ENCODE measurements around the gene CFAP74.
"Not testable (repeated sequence)": the region's sequence is repeated elsewhere in the genome, so short reads cannot be mapped to it uniquely, and the experiment has no call there.

CFAP74 gene

DNA sequence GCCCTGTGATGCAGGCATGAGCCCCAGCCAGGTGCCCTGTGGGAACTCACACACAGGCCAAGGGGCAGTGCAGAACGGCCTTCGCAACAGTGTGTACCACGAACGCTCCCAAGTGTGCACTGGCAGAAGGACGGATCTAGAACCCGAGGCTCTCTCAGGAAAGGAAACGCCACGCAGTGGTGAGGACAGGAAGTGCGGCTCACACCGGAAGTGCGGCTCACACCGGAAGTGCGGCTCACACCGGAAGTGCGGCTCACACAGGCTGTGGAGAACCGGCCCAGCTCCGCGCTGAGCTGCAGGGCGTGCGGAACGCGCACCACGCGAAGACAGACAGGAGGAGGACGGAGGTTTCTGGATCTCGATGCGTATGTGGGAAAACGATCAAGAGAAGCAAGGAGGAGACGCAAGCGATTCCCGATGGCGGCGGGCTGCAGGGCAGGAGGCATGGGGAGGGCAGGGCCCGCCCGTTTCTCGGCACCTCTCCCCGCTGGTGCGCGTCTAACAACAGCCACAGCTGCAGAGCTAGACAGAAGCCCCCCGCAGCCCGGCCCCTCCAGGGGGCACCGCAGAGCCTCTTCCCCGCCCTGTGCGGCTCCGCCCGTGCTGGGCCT, 48.6 kb downstream of the CFAP74 start:
- DNase-seq (ENCODE audit: low read depth), result no peak

DNA sequence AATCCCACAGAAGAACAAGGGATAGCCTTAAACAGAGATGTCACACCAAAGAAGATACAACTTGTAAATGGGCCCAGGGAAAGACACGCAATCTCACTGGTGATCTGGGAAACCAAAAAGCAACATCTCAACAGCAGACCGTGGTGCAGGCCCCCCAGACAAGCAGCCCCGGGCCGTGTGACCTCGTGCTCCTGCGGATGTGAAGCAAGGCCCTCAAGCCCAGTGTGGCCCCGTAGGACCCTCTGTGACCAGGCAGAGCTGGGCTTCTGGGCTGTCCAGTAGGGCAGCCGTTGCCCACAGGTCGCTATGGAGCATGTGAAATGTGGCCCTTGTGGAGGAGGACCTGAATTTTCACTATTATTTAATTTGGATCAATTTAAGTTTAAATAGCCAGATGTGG, 49.6 kb downstream of the CFAP74 start:
- DNase-seq (ENCODE audit: low read depth), result no peak

DNA sequence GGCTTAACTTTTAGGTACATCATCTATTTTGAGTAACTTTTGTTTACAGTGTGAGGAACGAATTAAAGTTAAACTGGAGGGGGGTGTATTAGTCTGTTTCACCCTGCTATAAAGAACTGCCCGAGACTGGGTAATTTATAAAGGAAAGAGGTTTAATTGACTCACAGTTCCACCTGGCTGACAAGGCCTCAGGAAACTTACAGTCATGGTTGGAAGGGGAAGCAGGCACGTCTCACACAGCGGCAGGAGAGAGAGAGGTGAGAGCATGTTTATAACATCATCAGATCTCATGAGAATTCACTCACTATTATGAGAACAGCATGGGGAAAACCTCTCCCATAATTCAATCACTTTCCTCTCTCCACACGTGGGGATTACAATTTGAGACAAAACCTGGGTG, 52.6 kb downstream of the CFAP74 start:
- no peak for DNase-seq (ENCODE audit: low read depth)

DNA sequence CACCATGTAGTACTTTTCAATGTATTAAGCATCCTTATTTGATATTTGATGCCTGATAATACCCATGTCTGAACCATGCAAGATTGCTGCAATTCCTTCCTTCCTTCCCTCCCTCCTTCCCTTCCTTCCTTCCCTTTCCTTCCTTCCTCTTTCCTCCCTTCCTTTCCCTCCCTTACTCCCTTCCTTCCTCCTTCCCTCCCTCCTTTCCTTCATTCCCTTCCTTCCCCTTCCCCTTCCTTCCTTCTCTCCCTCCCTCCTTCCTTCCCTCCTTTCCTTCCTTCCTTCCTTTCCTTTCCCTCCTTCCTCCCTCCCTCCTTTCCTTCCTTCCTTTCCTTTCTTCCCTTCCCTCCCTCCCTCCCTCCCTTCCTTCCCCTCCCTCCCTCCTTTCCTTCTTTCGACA, 54.8 kb downstream of the CFAP74 start:
- no peak for DNase-seq (ENCODE audit: low read depth)

DNA sequence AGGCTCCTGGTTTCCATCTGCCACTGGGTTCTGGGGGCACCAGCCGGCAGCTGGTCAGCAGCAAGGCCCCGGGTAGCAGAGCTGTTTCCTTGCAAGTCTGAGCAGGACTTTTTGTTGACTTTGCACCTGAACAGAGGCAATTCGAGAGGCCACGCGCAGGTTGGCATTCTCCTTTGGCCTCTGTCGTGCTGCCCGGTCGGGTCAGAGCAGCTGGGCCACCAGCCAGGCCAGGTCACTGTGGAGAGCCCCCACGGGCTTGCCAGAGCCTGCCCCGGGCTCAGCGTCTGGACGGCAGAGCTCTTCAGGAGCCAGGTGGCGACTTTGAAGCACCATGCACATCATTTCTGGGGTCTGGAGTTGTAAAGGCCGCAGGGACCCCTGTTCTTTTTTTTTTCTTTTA, 56.1 kb downstream of the CFAP74 start:
- no peak for DNase-seq (ENCODE audit: low read depth)

DNA sequence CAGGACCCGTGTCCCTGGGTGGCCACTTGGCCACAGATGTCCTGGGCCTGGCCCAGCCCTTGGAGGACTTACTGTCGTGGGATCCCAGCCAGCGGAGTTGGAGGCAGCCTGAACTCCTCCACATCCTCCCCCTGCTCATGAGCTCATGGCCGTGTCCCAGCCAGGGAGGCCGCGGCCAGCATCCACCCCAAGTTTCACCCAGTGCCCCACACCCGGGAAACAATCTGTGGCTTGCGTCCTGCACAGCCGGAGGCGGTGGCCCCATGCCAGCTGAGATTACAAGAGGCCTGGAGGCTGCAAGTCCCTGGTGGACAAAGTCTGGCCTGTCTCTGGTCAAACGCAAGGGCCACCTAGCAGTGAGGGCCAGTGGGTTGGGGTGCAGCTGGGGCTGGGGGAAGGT, 57.0 kb downstream of the CFAP74 start:
- DNase-seq (ENCODE audit: low read depth), result no peak

DNA sequence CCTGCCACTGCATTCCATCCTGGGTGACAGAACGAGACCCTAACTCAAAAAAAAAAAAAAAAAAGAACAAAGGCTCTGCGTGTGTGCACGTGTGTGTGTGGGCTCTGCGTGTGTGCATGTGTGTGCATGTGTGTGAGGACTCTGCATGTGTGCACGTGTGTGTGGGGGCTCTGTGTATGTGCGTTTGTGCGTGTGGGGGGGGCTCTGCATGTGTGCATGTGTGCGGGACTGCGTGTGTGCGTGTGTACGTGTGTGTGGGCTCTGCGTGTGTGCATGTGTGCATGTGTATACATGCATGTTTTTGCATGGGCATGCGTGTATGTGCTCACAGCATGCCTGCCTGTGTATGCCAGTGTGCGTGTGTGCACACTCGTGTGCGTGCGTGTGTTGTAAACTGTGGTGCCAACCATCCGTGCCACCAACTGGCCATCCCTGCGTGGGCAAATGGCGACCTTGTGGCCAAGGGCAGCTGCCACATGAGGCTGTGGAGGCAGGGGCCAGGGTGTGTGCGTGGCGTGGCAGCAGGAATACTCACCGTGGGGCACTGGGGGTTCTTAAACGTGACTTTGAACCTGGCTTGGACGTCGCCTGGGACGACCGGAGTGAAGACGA, 57.7 kb downstream of the CFAP74 start:
- no peak for DNase-seq (ENCODE audit: low read depth)

DNA sequence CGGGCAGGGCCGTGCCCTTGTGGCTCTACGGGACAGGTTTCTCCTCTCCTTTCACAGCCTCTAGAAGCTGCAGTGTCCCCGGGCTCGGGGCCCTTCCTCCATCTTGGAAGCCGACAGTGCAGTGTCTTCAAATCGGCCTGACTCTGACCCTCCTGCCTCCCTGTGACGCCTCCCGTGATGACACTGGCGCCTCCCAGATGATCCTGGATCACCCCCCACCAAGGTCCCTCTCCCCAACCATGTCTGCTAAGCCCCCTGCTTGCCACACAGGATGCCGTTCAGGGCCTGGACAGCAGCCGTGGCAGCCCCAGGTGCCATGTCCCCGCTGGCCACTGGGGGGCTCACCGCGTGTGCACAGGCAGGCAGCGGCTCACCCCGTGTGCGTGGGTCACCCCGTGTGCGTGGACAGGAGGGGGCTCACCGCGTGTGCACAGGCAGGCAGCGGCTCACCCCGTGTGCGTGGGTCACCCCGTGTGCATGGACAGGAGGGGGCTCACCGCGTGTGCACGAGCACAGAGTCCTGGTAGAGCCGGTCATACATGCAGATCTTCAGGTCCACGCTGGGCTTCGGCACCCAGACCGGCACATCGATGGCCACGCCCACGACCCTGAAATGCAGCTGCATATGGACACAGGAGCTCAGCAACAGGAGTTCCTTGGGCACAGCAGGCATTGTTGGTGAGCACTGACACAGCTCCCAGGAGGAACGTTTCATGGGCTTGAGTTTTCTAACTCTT, 59.6 kb downstream of the CFAP74 start:
- DNase-seq (ENCODE audit: low read depth), result peak; percentile 48

DNA sequence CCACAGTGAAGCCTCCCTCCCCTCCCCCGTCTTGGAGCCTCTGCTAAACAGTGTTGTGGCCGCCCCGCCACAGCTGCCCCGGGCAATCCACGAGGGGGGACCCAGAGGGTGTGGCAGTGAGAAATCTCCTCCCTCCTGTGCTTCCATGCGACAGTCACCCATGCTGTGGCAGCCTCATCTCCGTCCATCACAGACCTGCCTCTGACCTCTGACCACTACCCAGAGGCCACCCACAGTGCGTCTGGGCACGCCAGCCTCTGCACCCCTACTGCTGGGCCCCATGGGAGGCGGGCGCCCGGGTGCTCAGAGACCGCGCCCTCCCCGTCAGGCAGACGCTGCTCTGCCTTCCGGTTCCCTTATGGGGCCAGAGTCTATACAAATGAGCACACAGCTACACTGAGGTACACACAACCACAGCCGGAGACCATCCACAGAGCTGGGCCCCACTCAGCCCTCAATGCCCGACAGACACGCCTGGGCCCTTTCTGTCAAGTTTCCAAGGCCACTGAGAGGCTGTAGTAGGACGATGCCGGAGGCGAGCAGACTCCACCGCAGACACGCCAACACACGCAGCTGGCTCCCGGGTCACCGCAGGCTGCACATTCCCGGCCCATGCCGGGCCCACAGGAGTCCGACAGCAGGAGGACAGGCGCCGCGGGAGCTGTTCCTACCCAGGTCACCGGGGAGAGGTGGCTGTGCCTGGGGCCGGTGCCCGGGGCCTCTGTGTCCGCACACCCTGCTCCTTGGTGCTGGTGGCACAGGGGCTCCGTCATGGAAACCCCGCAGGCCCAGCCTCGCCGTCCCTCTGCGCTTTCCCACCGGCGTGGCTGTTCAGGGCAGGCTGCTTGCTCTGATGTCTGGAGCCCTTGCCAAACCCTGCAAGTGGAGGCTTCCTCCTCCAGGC, 60.6 kb downstream of the CFAP74 start:
- DNase-seq (ENCODE audit: low read depth), result no peak

DNA sequence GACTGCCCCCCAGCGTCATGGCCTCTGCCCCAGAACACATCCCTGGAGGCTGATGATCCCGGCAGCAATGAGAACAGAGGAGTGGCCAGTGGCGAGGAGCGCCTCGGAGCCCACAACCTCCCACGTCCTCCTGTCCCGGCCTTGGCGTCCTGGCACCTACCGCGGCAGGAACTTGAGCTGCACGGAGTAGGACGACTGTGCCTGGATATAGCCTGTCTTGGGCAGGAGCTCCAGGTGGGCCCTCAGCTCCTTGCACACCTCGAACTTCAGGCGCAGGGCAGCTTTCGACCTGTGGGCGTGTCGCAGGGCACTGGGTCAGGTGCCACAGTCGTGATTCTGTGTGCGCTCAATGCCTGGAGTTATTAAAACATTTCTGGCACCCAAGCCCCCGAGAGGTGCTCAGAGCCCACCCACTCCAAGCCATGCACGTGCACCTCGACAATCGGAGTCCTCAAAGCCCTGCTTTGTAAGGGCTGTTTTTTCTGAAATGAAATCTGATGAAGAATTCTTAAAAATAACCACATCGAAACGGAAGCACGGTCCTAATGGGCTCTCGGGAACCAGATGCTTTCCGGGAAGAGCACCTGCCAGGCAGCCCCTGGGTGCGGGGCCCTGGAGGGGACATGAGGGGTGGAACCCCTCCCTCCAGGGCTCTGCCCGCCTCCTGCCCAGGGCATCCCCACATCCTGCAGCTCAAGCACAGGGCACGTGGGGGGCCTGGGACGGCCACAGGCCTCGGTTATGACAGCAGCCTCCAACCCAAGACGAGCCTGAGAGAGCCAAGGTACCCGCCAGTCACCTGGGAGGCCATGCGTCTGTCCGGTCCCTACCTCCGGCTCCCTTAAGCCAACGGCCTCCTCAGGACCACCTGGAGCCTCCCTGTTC, 61.5 kb downstream of the CFAP74 start:
- no peak for DNase-seq (ENCODE audit: low read depth)

DNA sequence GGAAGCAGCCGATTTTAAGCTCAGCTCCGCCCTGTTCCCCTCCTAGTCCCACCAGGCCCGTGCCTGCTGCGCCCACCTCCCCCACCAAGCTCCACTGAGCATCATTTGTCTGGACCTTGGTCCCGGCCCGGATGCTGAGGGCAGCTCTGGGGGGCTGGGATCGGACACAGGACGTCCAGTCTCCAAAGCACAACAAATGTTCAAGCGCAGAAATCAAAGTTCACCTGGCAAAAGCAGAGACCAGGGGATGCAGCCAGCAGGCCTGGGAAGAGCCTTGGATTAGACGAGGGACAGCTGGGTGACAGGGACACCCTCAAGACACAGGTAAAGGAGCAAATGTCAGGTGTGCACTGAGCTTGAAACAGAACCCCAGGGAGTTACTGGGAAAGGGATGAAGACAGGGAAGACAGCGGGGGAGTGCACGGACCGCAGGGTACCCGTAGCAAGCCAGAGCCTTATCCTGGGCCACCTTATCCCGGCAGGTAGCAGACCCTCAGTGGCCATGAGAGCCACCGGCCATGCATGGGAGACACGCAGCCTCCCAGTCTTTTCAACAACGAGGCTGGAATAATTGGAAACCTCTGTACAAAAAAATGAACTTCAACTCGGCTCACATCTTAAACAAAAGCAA, 62.3 kb downstream of the CFAP74 start:
- DNase-seq (ENCODE audit: low read depth), result no peak

DNA sequence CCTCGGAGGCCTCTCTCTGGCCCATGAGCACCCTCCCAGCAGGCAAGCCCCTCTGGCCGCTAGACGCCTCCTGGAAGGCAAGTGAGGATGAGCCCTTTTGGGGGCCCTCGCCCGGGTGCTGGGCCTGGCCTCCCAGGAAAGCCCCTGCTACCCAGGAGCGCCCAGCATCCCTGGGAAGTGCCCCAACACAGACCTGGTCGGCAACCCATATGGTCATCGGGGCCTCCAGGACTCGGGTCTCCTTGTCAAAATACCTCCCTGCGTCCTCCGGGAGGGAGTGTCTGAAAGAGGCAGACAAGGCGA, 63.5 kb downstream of the CFAP74 start:
- DNase-seq (ENCODE audit: low read depth), result no peak

DNA sequence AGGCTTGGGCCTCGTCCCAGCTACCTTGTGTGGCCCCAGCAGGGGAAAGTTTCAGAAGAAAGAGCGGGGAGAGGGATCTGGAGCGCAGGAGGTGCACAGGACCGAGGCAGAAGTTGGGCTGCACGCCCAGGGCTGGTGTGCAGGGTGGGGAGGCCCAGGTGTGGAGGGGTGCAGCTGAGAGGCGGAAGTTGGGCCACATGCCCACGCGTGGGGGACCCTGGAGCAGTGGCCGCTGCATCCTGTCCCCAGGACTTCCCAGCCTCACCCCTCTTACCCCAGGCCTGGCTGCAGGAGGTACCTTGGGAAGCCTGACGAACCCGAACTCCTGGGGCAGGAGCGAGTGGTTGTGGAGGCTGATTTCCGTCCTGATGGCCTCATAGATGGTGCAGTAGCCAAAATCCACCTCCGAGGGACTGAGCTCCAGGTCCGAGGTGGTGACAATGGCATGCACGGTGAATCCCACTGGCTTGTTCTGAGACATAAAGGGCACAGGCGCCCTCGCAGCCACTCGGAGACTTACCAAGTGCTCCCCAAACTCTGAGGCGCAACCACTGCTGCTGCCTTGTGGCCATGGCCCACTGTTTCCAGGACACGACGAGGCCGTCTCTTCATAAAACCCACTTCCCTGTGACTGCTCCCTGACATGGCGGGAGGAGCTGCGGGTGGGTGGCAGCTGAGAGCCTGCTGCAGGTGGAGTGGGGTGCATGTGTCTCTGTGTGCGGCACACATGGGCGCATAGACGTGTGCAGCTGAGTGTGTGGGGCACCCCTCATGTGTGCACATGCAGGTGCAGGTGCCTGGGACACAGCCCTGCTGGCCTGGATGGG, 64.1 kb downstream of the CFAP74 start:
- DNase-seq (ENCODE audit: low read depth), result no peak

DNA sequence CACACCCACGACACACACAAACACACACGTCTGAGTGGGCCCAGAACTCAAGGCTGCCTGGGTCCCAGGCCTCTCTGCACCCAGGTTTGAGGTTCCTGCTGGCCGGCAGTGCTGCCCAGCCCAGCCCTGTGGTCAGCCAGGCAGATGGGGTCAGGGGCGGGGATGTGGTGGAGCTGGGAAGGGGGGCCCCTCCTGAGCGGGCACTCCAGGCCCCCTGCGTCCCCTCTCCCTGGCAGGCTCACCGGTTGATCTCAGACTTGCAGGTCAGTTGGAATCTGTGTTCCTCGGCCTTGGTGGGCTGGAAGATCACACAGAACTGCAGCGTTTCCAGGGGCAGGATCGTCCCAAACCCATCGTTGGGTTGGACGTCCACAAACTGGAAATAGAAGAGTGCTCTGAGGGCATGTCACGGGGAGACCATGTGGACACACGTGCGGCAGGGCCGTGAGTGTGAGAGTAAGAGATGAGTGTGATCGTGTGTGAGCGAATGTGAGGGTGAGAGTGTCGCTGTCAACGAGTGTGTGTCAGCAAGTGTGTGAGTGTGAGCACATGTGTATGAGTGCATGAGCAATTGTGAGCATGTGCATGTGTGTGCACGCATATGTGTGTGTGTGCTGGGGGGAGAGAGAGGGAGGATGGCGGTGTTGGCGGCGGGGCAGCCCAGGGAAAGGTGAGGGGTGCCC, 64.8 kb downstream of the CFAP74 start:
- DNase-seq (ENCODE audit: low read depth), result no peak

DNA sequence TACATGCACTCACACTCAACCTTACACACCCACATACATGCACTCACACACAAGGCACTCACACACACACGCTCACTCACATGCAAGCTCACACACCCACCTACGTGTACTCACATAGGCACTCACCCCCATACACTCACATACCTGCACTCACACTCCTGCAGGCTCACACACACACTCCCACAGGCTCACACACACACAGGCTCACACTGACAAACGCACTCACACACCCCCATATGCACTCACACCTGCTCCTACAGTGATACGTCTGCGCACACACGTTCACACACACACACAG, 65.4 kb downstream of the CFAP74 start:
- no peak for DNase-seq (ENCODE audit: low read depth)

DNA sequence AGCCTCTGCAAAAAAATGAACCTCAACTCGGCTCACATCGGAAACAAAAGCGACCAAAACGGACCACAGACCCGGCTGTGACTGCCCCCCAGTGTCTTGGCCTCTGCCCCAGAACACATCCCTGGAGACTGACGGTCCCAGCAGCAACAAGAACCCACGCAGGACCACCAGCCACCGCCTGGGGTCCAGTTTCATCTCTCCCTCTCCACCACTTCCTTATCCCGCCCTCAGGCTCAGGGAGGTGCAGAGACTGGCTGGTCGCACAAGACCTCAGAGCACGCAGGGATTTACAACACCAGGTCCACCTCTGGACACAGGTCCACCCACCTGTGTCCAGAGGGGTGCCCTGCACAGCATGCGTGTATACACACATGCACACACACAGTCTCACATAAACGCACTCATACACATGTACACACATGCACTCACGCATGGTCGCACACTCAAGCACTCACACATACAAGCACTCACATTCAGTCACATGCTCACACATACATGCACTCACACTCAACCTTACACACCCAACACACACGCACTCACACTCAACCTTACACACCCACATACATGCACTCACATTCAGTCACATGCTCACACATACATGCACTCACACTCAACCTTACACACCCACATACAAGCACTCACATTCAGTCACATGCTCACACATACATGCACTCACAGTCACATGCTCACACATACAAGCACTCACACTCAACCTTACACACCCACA, 65.9 kb downstream of the CFAP74 start:
- no peak for DNase-seq (ENCODE audit: low read depth)

DNA sequence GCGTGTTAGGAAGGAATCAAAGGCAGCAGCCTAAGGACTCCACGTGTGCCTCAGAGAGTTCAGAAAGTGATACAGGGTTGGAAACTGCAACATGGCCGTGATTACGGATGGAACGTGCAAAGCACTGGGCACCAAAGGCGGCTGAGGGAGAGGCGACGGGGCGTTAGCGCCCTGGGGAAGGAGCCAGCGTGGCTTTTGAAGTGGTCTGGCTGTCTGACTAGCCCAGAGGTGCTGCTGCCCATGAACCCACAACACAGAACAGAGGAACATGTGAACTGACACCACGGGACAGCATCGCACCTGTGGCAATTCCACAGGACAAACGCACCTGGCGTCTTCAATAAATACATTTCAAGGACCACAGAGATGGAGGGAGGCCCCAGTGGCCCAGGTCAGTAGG, 66.5 kb downstream of the CFAP74 start:
- DNase-seq (ENCODE audit: low read depth), result no peak

DNA sequence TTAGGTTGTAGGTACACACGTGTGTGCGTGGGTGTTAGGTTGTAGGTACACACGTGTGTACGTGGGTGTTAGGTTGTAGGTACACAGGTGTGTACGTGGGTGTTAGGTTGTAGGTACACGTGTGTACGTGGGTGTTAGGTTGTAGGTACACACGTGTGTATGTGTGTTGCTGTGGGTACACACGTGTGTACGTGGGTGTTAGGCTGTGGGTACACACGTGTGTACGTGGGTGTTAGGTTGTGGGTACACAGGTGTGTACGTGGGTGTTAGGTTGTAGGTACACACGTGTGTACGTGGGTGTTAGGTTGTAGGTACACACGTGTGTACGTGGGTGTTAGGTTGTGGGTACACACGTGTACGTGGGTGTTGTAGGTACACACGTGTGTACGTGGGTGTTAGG, 68.7 kb downstream of the CFAP74 start:
- not testable (repeated sequence) for DNase-seq (ENCODE audit: low read depth)

Measured in stimulated activated CD8-positive, alpha-beta memory T cell treated with anti-CD3 and anti-CD28 coated beads, Interleukin-4, amount 100 ng/mL, for 24 hours (primary cell).